ENCODE measurements around the gene LCN6.

LCN6 gene

DNA sequence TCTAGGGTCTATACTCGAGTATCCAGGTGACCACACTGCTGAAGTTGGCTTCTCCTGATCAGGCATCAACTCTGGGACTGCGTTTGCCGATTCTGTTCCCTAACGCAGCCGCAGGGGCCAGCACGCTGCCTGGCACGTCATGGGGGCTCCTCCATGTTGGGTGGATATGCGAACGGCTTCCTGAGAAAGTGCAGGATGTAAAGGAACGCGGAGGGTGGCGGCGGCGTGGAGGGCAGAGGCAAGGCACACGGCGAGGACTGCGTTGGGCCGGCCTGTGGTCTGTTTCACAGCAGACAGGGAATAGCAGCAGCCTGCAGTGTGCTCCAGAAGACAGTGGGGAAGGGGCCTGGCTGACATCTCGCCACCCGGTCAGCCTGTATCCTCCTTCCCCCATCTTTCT, 9.4 kb downstream of the LCN6 start:
- H3F3A ChIP-seq (ENCODE audit: control insufficient read depth, insufficient read depth): no peaks in the 10 kb centered on the region
- H3K4me1 ChIP-seq (ENCODE audit: control insufficient read depth, low read length): peaks cover 24% of the 10 kb centered on the region
- H3K27ac ChIP-seq (ENCODE audit: low read depth, low read length): no peak overlapping the region
- no peak overlapping the region for H3K4me2 ChIP-seq (ENCODE audit: low read length)
- no peaks in the 10 kb centered on the region for H3K79me2 ChIP-seq (ENCODE audit: control insufficient read depth, low read length)
- no peaks in the 10 kb centered on the region for H3K36me3 ChIP-seq (ENCODE audit: control insufficient read depth, low read length)
- H4K20me1 ChIP-seq (ENCODE audit: control insufficient read depth, insufficient read depth, low read depth, low read length): no peaks in the 10 kb centered on the region
- H3K9me2 ChIP-seq (replicated peaks; ENCODE audit: control insufficient read depth, low read length): no peaks in the 10 kb centered on the region
- H3K27me3 ChIP-seq (ENCODE audit: control insufficient read depth, low read length): peaks cover 41% of the 10 kb centered on the region
- H3K4me3 ChIP-seq (ENCODE audit: low read length): no peak overlapping the region
- TF ChIP-seq EZH2phosphoT487 (IDR thresholded peaks at IDR 0.05; ENCODE audit: borderline replicate concordance, low read length): no peak
- TF ChIP-seq, protein P1, sequence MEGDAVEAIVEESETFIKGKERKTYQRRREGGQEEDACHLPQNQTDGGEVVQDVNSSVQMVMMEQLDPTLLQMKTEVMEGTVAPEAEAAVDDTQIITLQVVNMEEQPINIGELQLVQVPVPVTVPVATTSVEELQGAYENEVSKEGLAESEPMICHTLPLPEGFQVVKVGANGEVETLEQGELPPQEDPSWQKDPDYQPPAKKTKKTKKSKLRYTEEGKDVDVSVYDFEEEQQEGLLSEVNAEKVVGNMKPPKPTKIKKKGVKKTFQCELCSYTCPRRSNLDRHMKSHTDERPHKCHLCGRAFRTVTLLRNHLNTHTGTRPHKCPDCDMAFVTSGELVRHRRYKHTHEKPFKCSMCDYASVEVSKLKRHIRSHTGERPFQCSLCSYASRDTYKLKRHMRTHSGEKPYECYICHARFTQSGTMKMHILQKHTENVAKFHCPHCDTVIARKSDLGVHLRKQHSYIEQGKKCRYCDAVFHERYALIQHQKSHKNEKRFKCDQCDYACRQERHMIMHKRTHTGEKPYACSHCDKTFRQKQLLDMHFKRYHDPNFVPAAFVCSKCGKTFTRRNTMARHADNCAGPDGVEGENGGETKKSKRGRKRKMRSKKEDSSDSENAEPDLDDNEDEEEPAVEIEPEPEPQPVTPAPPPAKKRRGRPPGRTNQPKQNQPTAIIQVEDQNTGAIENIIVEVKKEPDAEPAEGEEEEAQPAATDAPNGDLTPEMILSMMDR (IDR thresholded peaks at IDR 0.05; ENCODE audit: low read depth, low read length, poor library complexity, severe bottlenecking): no peak
- H3K9me3 ChIP-seq (ENCODE audit: control insufficient read depth, insufficient read depth, low read length): no peaks in the 10 kb centered on the region

DNA sequence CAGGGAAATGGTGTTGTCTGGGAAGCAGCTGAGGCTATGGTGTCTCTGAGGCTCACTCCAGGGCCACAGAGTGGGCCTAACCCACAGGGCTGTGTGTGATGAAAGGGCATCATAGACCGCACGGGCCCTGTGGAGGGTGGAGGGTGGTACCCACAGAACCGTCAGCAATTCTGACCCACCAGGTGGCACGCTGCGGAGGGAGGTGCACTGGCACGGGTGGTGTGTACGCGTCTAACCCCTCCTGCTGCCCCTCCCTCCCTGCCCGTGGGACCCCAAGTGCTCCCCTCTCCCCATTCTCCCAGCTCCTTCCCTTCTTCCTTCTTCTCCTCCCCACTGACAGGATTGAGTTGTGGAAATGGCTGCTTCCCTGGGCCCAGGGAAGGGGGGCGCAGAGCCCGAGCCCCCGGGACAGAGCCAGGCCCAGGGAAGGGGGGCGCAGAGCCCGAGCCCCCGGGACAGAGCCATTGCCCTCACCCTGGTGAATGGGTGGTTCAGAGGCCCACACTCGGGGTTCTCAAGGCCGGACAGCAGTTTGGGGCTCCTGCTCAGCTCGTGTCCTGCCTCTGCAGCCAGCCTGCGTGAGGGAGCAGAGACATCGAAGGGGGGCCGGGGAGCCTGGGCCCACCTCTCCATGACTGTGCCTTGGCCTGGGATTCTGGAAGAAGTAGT, 12.4 kb downstream of the LCN6 start:
- peaks cover 10% of the 10 kb centered on the region for H3K27me3 ChIP-seq (ENCODE audit: control insufficient read depth, low read length)
- H3K36me3 ChIP-seq (ENCODE audit: control insufficient read depth, low read length): peaks cover 4% of the 10 kb centered on the region
- H3K4me3 ChIP-seq (ENCODE audit: low read length): no peak overlapping the region
- TF ChIP-seq EZH2phosphoT487 (IDR thresholded peaks at IDR 0.05; ENCODE audit: borderline replicate concordance, low read length): no peak
- no peak overlapping the region for H3K27ac ChIP-seq (ENCODE audit: low read depth, low read length)
- H4K20me1 ChIP-seq (ENCODE audit: control insufficient read depth, insufficient read depth, low read depth, low read length): no peaks in the 10 kb centered on the region
- no peaks in the 10 kb centered on the region for H3F3A ChIP-seq (ENCODE audit: control insufficient read depth, insufficient read depth)
- H3K79me2 ChIP-seq (ENCODE audit: control insufficient read depth, low read length): peaks cover 4% of the 10 kb centered on the region
- no peak overlapping the region for H3K4me2 ChIP-seq (ENCODE audit: low read length)
- H3K4me1 ChIP-seq (ENCODE audit: control insufficient read depth, low read length): peaks cover 4% of the 10 kb centered on the region
- no peaks in the 10 kb centered on the region for H3K9me2 ChIP-seq (replicated peaks; ENCODE audit: control insufficient read depth, low read length)
- no peaks in the 10 kb centered on the region for H3K9me3 ChIP-seq (ENCODE audit: control insufficient read depth, insufficient read depth, low read length)

DNA sequence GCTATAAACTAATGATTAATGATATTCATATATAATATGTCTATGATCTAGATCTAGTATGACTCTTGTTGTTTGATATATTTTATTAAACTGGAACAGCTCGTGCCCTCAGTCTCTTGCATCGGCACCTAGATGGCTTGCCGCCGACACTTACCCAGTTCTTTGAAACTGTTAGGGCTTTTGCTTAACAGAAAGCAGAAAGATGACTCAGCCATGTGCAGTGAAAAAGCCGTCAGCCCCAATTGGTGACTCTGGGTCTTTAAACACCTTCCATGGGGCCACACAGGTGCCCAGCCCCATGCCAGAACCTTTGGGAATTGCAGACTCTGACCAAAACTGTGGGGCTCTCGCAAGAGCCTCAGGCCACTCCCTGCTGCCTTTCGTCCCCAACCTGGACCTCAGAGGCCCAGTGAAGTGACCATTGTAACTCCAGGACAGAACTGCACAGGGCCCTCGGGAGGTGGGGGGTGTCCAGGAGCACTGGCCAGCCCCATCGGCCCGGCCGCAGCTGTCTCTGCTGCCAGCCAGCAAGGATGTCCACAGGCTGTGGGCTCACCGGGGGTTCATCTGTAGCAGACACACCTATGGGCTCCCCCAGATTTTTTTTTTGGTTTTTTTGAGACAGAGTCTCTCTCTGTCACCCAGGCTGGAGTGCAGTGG, 13.4 kb downstream of the LCN6 start:
- Histone ChIP-seq H3K79me2 (ENCODE audit: control insufficient read depth, low read length) (peaks cover 14% of the 10 kb centered on the region), H3K9me3 (ENCODE audit: control insufficient read depth, insufficient read depth, low read length) (no peaks in the 10 kb centered on the region), H3K27me3 (ENCODE audit: control insufficient read depth, low read length) (peaks cover 2% of the 10 kb centered on the region; the same call in 1 of the 2 replicates), H3F3A (ENCODE audit: control insufficient read depth, insufficient read depth) (no peaks in the 10 kb centered on the region), H3K4me3 (ENCODE audit: low read length) (no peak overlapping the region), H3K4me2 (ENCODE audit: low read length) (no peak overlapping the region), H3K27ac (ENCODE audit: low read depth, low read length) (no peak overlapping the region), H3K9me2 (replicated peaks; ENCODE audit: control insufficient read depth, low read length) (no peaks in the 10 kb centered on the region), H3K4me1 (ENCODE audit: control insufficient read depth, low read length) (peaks cover 4% of the 10 kb centered on the region), H3K36me3 (ENCODE audit: control insufficient read depth, low read length) (peaks cover 7% of the 10 kb centered on the region), H4K20me1 (ENCODE audit: control insufficient read depth, insufficient read depth, low read depth, low read length) (no peaks in the 10 kb centered on the region)
- TF ChIP-seq, protein P1 (IDR thresholded peaks at IDR 0.05; ENCODE audit: low read depth, low read length, poor library complexity, severe bottlenecking): no peak
- no peak for TF ChIP-seq EZH2phosphoT487 (IDR thresholded peaks at IDR 0.05; ENCODE audit: borderline replicate concordance, low read length)

DNA sequence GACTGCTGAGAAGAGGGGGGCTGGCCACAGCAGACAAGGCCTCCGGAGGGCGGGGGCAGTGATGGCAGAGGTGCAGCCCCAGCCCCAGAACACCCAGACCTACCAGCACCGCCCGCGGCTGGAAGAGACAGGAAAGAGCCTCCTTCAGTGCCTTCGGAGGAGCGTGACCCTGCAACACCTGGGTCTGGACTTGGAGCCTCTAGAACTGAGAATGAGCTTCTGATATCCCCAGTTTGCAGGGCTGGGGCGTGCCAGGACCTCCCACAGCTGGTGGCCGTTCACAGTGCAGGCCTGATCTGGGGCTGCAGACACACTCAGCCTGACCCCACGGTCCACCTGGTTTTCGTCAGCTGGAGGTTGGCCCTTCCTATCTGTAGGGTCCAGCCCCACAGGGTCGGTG, 14.7 kb downstream of the LCN6 start:
- Histone ChIP-seq H3K9me3 (ENCODE audit: control insufficient read depth, insufficient read depth, low read length) (no peaks in the 10 kb centered on the region), H3K79me2 (ENCODE audit: control insufficient read depth, low read length) (peaks cover 27% of the 10 kb centered on the region), H3F3A (ENCODE audit: control insufficient read depth, insufficient read depth) (no peaks in the 10 kb centered on the region; the same call in 1 of the 2 replicates), H3K4me2 (ENCODE audit: low read length) (no peak overlapping the region), H3K27ac (ENCODE audit: low read depth, low read length) (no peak overlapping the region), H3K27me3 (ENCODE audit: control insufficient read depth, low read length) (no peaks in the 10 kb centered on the region), H3K36me3 (ENCODE audit: control insufficient read depth, low read length) (peaks cover 7% of the 10 kb centered on the region), H3K4me3 (ENCODE audit: low read length) (no peak overlapping the region), H3K9me2 (replicated peaks; ENCODE audit: control insufficient read depth, low read length) (no peaks in the 10 kb centered on the region), H3K4me1 (ENCODE audit: control insufficient read depth, low read length) (peaks cover 16% of the 10 kb centered on the region), H4K20me1 (ENCODE audit: control insufficient read depth, insufficient read depth, low read depth, low read length) (no peaks in the 10 kb centered on the region)
- TF ChIP-seq, protein P1 (IDR thresholded peaks at IDR 0.05; ENCODE audit: low read depth, low read length, poor library complexity, severe bottlenecking): no peak
- no peak for TF ChIP-seq EZH2phosphoT487 (IDR thresholded peaks at IDR 0.05; ENCODE audit: borderline replicate concordance, low read length)
